AG04450 (cell line): ENCODE data around the gene ULK4. TPM values are rescaled to one million over a fixed set of nuclear protein-coding genes. Genes with fewer than 3 reads are reported as not detected.

Source experiments
- CTCF ChIA-PET: fragments of 300-600, 350-600 bp; formaldehyde crosslinking; extraction: SDS; loops from one replicate; lab custom pipeline; 2022; ENCODE audit warnings: antibody characterized with exemption, inconsistent platforms; lab: Charles Lee
- POLR2A ChIA-PET: fragments of 350-600 bp; formaldehyde crosslinking; extraction: SDS; loops from one replicate; lab custom pipeline; 2021; ENCODE audit warnings: antibody characterized with exemption, inconsistent platforms; lab: Yijun Ruan, JAX
- DNase-seq: peaks from one replicate; pipeline ENCODE4 v3.0.0-alpha.2; 2011; ENCODE audit warnings: low read depth, low spot score
- H3K27ac ChIP-seq: one replicate; pipeline ENCODE4 v1.5.1; 2012; ENCODE audit warnings: low read depth, low read length, control low read depth
- H3K27me3 ChIP-seq: one replicate; pipeline ENCODE4 v1.6.0; 2012; ENCODE audit warnings: low read length; ENCODE audit not compliant: control insufficient read depth, insufficient read depth
- H3K4me3 ChIP-seq: 2 replicates; pipeline ENCODE4 v1.5.1; 2011; ENCODE audit warnings: mild to moderate bottlenecking, low read depth, low read length, control low read depth
- H3K9me3 ChIP-seq: 2 replicates; pipeline ENCODE4 v1.5.1; 2012; ENCODE audit warnings: low read length; ENCODE audit not compliant: control insufficient read depth, insufficient read depth
- polyA plus RNA-seq: library from polyadenylated mRNA; depleted of rRNA; stranded (reverse); fragments of >200 nt; gene quantifications from 2 replicates; pipeline ENCODE4 v1.2.3, GENCODE V29; 2011
- TF ChIP-seq, protein P1 (sequence below): IDR thresholded peaks from 2 replicates; pipeline ENCODE4 v1.5.1; 2011; ENCODE audit warnings: low read depth, low read length, control low read depth, inconsistent platforms

Gene ULK4
- polyA plus RNA-seq, 1 experiment, result 3.7 TPM

DNA sequence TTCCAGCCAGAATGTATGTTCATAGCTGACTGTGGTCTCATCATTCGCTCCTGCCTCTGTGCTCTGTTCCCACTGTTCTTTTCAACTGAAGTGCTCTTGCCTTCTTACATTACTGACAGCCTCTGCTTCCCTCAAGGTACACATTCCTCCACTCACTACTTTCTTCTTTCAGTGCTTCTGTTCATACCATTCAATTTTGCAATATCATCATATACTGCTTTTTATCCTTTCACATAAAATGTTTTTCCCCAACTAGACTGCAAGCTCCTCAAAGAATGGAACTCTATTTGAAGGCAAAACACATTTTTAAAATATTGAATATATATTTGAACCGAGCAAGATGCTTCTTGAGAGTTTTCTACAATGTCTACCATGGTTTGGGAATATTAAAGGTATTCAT, 471.5 kb downstream of the ULK4 start:
- H3K27me3 ChIP-seq, result peaks cover 2% of the 10 kb centered on the region
- H3K27ac ChIP-seq, result no peak overlapping the region
- ChIA-PET CTCF (no interaction called here), POLR2A (no interaction called here)
- no peak for DNase-seq
- H3K9me3 ChIP-seq, result no peaks in the 10 kb centered on the region
- TF ChIP-seq, protein P1, sequence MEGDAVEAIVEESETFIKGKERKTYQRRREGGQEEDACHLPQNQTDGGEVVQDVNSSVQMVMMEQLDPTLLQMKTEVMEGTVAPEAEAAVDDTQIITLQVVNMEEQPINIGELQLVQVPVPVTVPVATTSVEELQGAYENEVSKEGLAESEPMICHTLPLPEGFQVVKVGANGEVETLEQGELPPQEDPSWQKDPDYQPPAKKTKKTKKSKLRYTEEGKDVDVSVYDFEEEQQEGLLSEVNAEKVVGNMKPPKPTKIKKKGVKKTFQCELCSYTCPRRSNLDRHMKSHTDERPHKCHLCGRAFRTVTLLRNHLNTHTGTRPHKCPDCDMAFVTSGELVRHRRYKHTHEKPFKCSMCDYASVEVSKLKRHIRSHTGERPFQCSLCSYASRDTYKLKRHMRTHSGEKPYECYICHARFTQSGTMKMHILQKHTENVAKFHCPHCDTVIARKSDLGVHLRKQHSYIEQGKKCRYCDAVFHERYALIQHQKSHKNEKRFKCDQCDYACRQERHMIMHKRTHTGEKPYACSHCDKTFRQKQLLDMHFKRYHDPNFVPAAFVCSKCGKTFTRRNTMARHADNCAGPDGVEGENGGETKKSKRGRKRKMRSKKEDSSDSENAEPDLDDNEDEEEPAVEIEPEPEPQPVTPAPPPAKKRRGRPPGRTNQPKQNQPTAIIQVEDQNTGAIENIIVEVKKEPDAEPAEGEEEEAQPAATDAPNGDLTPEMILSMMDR, result no peak
- H3K4me3 ChIP-seq, result no peak overlapping the region

GRCh38 chr3:41489231-41489630, 472.7 kb downstream of the ULK4 start:
- ChIA-PET POLR2A (no interaction called here), CTCF (no interaction called here)
- TF ChIP-seq, protein P1, result no peak
- no peak for DNase-seq
- H3K27me3 ChIP-seq, result peaks cover 2% of the 10 kb centered on the region
- no peaks in the 10 kb centered on the region for H3K9me3 ChIP-seq
- no peak overlapping the region for H3K4me3 ChIP-seq
- H3K27ac ChIP-seq, result no peak overlapping the region

- POLR2A ChIA-PET, result interaction anchor here (0.6 kb wide), 1 partner anchor 290 kb away, joined by 3 read pairs; no protein-coding TSS in a partner anchor
- Histone ChIP-seq H3K9me3 (no peaks in the 10 kb centered on the region), H3K4me3 (no peak overlapping the region), H3K27me3 (peaks cover 2% of the 10 kb centered on the region), H3K27ac (no peak overlapping the region)
- TF ChIP-seq, protein P1, result no peak
- CTCF ChIA-PET, result no interaction called here
- no peak for DNase-seq
Observed at GRCh38 chr3:41488501-41488900, 473.4 kb downstream of the ULK4 start.

DNA sequence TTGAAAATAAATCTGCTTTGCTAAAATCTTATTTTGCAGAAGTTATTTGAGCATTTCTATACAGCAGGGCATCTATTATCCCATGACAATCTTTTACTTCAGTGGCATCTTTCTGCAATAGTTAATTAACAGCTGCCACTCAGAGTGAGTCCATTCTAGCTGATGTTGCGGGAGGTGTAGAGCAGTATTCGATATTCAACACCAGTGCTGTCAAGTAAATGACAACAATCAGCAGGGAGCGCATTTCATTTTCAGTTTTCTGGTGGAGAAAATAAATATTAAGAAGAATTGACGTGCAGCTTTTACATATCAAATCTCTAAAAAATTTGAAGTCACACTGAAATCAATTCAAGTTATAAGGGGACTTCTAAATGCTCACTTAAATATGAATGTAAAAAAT, 476.4 kb downstream of the ULK4 start:
- no peak overlapping the region for H3K27ac ChIP-seq
- H3K4me3 ChIP-seq, result no peak overlapping the region
- no peaks in the 10 kb centered on the region for H3K9me3 ChIP-seq
- POLR2A ChIA-PET, result no interaction called here
- TF ChIP-seq, protein P1, result no peak
- no peak for DNase-seq
- CTCF ChIA-PET, result no interaction called here
- peaks cover 2% of the 10 kb centered on the region for H3K27me3 ChIP-seq

DNA sequence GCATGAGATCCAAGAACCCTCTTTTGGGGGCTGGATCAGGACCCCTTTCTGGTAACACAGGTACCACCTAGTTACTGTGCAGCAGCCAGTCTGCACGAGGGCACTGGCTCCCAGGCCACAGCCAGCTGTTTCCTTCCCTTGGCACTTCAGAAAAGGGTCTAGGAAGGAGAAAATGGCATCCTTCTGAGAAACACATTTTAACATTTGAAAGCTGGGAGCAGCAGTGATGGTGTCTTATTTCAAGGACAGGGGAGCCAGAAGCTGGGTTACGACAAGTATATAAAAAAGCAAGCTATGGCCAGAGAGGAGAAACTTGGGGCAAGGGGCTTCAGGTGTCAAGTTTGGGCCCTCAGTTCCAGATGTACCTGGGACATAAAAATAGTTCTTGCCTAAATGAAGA, 479.8 kb downstream of the ULK4 start:
- CTCF ChIA-PET, result no interaction called here
- POLR2A ChIA-PET, result no interaction called here
- no peak for DNase-seq
- Histone ChIP-seq H3K4me3 (no peak overlapping the region), H3K9me3 (no peaks in the 10 kb centered on the region), H3K27me3 (peaks cover 2% of the 10 kb centered on the region), H3K27ac (no peak overlapping the region)
- TF ChIP-seq, protein P1, result no peak
